Stimulated activated CD8-positive, alpha-beta memory T cell treated with anti-CD3 and anti-CD28 coated beads, Interleukin-15, amount 100 ng/mL, for 4 hours (primary cell): ENCODE results near the gene B4GALT3.
A peak's percentile ranks its signal among the peaks of the same experiment; 100 is the strongest.

Source experiments
- DNase-seq, 2 donors: peaks; one replicate each; pipeline ENCODE4 v3.0.0-alpha.2; 2020; ENCODE audit warnings: low read depth in 2 of 2

The B4GALT3 gene

DNA sequence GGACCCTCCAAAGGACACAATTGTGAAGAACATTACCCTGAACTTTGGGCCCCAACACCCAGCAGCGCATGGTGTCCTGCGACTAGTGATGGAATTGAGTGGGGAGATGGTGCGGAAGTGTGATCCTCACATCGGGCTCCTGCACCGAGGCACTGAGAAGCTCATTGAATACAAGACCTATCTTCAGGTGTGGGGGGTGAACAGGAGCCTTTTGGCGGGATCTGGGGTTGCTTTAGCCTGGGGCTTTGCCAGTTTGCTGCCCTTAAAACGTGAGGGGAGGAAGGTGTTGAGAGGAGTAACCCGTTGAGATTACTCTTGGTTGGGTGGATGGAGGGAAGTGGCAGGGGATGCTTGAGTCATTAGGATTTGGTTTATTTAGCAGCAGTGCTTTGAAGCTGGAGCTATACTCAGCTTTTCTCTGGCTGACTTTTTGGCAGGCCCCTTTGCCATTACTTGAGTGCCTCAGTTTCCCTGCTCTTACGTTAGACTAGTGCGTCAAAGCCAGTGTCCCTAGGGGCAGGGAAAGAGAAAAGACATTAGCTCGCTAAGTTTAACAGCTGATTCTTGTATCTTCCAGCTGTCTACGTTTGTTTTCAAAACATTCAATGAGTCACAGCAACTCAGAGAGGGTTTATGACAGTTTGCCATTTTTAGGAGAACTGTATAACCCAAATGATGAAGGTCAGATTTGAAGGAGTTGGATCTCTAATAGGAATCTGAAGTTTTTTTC lies 29.3 kb upstream of the B4GALT3 start:
- DNase-seq = no peak

DNA sequence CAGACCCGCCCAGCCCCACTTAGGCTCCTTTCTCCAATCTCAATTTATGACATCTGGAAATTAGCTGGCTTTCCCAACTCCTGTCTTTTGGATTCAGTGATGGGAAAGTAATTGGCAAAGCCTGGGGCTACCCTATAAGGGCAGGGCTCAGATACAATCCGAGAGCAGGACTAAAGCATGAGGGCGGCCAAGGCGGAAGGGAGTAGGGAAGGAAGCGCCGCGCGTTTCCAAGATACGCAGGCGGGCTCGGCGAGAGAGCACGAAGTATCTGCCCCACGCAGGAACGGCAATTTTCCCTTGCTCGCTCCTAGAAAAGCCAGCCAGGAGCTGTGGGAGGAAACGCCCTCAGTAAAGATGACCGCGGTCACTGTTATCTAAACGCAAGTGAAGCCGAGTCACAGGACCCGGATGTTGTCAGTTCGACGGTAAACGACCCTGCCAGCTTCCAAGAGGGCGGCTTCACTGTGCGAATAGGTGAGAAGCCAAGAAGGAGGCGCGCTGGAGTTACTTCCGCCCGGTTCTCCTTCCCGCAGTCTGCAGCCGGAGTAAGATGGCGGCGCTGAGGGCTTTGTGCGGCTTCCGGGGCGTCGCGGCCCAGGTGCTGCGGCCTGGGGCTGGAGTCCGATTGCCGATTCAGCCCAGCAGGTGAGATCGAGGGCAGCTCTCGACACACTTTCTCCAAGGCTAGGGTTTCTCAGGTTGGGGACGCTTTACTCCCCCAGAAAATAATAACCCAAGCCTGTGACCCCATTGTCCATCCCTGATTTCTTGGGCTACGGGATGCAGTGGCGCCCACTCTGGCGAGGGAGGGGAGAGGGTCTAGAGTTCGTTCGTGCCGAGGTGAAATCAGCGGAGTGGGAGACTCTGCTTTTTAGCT lies 24.8 kb upstream of the B4GALT3 start, which contains the start of gene NDUFS2:
Gene NDUFS2 (plus strand): TSS at position 532 of the 877 bp plus-strand sequence. CDS start 19 bp downstream, at position 551.
- peak; percentile 89 to 95 for DNase-seq

DNA sequence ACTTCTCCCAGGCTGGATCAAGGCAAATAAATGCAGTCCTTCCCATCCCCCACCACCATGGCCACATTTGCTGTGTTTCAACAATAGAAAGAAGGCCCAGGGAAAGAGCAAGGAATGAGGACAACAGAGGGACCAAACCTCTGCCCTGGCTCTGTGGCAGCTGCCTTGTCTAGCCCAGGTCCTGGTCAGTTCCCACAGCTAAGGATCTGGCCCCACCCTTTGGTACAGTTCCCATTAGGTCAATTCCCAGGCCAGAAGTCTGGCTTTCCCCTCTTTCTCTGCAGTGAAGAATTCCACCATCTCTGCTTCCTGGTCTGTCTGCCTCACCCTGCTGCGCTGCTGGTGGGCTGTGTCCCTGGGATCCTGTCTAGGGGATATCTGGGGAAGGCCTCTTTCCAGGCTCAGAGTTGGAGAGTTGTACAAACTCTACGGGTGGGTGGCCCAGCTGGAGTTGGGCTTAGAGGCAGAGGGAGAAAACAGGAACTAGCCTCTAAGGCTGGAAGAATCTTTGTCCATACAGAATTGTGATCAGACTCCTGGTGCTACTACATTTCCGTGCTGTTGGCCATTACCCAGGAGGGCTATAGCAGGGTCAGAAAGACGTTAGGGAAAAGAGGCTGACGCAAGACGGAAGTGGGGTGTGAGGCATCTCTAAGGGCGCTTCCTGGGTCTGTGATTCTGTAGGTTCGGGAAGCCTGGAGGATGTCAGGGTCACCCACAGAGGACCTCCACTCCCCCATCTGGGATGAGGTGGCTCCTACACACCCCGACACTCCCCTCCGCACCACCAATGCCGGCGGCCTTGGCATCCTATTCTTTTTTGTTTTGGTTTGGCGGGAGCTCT lies 23.9 kb upstream of the B4GALT3 start:
- no peak for DNase-seq

DNA sequence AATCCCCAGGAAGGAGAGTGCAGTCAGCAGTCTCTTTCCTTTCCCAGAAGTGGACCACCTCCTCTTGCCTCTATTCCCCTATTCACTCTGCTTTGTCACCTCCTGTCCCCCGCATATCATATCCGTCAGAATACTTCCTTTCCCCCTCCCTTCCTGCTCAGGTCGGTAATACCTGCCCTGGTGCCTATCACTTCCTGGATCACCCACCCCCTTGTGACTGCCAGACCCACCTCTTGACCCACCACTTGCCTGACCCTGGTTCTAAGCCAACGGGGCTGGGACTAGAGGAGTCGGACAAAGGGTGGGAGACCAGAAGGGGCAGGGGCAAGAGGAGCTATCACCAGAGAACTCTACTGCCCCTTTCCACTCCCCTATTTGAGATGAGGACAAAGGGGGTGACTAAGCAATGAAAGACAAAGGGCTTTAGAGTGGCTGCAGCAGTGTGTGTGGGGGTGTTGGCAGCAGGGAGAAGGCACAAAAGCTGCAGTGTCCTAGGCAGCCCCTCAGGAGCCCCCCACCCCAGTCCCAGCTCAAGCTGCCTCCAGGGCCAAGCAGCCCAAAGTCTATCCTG lies 23.2 kb upstream of the B4GALT3 start:
- no peak for DNase-seq

DNA sequence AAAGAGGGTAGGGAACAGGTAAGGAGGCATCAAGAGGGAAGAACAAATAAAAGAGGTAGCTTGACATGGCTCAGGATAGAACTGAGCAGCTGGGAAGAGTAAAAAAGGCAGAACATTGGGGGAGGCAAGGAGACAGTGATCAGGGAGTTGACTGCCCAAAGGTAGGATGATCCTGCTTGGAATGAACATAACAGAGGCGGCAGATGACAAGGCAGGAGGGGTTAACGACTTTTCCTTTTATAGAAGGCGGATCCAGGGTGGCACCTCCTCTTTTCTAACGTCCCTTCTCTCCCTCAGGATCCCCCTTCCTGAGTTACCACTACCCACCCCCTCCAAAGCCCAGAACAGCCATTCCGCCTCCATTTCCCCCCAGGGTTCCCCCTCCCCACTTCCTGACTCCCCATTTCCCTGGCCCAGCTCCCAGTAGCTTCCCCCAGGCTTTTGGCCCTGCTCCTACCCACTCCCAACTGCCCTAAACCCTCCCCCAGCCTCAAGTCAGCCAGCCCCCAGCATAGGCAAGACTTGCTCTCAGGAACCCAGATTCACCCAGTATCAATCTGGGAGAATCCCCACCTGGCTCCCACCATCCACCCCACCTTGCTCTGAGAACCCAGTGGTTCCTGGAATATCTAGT lies 22.3 kb upstream of the B4GALT3 start:
- no peak for DNase-seq

DNA sequence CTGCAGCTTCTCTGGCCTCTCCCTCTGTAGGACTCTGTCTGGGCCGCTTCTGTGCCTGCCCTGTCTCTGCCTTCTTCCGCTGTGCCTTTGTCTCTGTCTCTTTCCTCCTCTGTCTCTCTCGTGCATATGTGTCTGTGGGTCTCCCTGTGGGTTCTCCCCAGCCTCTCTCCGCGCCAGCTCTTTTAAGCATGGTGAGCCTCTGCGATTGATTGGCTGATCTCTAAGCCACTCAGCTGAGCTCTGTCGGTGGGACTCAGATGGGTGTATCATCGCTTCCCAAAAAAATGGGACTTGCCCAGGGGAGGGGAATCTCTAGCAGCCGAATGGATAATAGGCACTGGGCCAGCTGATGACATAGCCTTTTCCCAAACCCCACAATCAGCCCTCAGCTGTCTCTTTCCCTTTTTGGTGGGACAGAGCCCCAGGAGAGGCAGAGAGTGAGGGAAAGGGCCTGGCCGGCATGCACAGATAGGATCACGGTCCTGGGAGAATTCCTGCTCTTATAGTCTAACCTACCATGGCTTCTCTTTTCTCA lies 21.7 kb upstream of the B4GALT3 start, which contains the start of gene ADAMTS4:
Gene ADAMTS4 (minus strand): TSS at position 158 of the 535 bp plus-strand sequence. CDS start 427 bp downstream, outside the sequence.
- DNase-seq = no peak

DNA sequence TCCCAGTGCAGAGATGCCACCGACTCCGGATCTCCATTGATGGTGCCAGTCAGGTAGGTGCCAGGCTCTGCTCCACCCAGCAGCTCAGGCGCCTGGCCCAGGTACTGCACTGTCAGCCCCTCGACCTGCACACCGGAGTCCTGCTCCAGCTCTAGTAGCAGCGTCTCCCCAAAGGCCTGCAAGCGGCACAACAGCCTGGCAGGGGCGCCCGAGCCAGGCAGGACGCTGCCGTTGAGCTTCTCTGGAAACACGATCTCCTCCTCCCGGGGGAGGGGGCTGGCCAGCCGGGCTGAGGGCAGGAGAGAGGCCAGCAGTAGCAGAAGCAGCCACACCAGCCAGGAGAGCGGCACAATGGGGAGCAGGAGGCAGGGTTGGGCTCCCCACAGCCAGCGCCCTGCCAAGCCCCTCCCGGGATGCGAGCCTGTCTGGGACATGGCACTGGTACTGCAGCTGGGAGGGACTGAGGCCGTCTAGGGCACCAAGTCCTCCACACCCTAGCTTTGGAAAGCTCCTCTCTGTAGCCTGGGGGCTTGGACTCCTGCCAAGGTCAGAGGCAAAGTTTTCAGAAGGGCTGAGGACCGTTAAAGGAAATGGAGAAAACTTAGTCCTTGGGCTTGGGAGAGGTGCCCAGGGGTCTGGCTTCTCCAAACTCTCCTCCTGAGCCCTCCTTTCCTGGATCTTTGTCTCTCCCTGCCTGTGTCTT lies 21.0 kb upstream of the B4GALT3 start:
- DNase-seq = no peak

DNA sequence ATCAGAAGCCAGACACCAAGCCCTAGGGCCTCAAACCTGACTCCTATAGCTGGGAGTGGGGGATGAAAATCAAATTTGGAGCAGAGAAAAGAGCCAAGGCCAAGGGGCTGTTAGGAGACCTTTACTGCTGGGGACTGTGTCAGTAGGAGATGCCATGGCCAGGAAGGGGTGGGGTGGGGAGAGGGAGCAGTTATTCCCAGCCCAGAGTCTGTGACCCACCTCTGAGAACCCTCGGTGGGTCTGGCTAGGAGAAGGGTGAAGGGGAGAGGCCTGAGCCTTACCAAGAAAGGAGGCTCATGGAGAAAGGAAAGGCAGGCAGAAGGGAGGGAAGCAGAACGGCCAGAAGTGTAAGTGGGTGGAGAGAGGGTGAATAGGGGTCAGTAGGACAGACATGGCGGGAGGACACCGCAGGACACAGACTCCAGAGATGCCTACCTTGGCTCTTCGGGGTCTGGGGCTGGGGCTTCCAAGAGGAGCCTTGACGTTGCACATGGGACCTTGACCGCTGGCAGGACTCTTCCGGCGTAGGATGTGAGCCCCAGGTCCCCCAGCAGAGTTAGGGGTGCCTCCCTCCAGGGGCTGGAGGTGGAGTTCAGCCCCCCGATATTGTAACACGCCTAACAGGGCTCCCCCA lies 20.4 kb upstream of the B4GALT3 start:
- no peak for DNase-seq

DNA sequence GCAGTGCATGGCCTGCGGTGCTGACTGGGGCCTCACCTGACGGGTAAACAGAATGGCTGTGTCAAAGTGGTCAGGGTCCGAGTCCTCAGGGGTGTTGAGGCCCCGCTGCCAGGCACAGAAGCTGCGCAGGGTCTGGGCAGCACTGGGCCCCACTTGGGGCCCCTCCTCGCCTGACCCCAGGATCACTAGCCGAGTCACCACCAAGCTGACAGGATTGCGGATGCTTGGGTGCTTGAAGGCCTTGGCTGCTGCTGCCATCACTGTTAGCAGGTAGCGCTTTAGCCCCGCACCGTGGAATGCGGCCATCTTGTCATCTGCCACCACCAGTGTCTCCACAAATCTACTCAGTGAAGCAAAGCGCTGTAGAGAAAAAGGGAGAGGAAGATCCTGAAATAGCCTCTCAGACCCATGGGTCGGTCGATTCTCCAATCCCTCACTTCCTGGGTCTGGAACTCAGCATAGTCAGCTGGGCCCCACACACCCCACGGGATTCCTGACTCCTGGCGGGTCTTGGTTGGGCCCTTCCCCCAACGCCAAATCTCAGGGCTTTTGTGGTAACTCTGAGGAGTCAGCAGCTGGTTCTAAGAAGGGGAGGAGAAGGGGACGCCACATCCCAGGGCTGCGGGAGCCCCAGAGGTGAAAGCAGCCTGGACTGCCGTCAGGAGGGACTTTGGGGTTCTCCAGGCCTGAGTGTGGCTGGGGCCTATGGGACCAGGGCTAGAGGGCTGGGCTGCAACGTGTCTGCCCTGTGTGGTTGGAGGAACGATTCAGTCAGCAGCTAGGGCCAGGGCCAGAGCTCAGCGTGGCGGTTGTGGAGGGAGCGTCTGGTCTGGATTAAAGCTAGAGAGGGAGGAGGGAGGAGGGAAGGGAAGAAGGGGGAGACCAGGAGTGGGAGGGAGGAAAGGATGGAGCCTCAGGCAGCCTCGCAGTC lies 19.5 kb upstream of the B4GALT3 start:
- no peak for DNase-seq

DNA sequence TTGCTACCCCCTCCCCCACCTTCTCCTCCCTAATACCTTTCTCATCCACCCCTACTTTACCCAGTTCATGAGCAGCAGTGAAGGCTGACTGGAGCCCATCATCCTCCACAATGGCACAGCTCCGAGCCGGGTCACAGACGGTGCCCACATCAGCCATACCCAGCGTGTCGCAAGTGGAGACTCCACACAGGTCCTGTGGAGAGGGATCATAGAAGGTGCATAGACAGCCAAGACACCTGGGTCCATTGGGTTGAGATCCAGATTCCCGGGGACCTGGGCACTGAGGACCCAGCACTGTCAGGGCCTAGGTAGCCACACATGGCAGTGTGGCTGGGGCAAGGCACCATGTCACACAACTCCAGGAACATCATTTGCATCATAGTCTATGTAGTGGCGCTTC lies 18.8 kb upstream of the B4GALT3 start:
- no peak for DNase-seq

DNA sequence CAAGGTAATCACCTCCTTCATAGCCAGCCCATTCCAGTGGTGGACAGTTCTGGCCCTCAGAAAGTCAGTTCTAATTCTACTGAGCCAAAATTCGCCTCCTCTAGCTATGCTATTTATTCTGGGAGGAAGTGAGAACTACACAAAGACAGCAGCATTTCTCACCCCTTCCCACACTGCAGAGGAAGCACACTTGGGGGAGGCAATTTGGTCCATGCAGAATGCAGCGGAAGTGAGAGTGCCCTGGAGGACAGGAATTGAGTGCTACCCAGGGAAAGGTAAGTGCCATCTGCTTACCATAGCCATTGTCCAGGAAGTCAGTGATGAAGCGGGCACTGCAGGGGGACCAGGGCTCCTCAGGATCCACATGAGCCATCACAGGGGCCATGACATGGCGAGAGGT lies 17.9 kb upstream of the B4GALT3 start:
- DNase-seq = no peak

DNA sequence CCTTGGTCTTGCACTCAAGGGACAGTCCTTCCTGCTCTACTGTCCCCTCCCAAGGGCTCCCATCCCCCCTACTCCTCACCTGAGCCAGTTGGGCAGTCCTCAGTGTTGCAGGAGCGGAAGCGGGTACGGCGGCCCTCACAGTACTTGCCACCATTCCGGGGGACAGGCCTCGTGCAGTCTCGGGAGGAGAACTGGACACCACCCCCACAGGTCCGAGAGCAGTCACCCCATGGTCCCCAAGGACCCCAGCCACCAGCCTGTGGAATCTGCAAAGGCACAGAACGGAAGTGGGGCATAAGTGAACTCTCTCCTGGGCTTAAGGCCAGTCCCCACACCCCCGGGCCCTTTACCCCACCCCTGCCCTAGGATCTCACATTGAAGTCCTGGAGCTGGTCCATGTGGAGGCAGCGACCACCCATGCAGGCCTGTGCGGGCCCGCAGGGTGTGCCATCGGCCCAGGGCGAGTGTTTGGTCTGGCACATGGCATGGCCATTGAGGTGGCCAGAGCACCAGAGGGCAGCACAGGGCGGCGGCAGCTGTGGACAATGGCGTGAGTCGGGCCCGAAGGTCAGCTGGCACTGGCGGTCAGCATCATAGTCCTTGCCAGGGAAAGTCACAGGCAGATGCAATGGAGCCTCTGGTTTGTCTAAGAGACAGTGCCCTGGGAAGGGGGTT lies 16.4 kb upstream of the B4GALT3 start:
- no peak for DNase-seq

DNA sequence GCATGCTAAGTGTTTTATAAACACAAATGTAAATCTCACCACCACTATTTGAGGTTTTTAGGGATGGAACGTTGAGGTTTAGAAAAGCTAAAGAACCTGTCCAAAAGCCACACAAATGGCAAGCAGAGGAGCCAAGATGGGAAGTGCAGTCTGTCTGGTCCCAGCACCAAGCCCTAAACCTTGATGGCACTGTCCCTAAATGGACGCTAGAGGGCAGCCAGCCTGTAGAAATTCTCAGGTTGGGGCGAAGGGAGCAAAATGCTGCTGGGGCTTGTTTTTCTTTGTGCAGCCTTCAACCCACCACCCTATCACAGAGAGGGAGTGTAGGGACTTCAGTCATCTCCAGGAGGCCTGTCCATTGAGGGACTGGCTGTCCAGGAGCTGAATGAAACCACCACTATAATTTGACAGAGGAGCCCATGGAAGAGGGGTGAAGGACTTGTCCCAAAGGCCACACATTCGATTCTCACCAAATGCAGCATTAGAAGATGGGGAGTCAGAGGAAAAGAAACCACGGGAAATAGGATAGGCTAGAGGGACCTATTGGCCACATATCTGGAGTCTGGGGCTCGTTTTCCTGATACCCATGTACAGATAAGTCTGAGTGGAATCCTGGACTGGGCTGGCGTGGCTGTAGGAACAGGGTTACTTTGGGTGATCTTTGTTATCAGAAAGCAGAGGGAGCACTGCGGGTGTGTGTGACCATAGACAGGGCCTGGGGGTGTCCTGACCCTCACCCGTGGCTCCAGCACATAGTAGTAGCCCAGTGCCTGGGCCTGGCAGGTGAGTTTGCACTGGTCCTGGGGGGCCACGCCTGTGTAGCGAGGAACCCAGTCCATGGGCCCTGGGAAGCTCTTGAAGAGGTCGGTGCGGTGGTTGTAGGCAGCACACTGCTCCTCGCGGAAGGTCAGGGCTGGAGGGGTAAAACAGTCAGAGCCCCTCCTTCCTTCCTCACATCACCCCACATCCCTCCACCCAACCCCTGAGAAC lies 15.5 kb upstream of the B4GALT3 start:
- peak in 1 of 2 donors; percentile 41 for DNase-seq

DNA sequence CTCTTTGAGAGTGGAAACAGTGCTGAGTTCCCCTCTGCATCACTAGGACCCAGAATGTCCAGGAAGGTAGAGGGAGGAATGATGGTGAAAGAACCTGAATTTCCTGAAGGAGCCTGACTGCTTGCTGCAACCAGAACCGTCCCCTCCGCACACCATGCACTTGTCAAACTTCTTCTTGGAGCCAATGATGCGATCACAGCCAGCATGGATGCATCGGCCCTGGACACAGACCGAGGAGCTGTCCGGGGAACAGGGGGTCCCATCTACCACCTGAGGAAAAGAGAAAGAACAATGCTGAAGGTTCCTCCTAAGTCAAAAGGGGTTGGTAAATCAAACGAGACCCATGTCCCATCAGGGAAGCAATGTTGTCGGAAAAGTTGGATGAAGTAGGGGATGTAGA lies 14.7 kb upstream of the B4GALT3 start:
- DNase-seq = no peak

DNA sequence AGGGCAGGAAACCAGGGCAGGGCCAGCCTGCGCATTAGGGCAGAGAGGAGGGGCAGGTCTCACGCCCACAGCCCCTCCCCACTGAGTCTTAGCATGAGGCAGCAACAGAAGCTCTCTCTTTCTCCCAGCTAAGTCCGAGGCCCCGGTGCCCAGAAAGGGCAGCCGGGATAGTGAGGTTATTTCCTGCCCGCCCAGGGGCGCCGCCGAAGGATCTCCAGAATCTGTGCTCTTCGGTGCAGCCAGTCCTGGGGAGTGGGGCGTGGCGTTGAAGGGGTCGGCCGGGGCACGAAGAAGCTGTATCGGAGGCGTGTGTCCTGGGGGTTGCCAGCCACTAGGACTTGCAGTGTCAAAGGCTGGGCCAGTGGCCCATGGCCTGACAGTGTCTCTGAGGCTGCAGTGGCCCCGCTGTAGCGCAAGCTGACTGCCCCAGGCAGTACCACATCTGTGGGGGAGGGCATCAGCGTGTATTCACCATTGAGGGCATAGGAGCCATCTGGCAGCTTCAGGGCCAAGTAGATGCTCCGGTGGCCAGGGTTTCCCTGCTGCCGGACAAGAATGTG lies 13.7 kb upstream of the B4GALT3 start:
- no peak for DNase-seq

DNA sequence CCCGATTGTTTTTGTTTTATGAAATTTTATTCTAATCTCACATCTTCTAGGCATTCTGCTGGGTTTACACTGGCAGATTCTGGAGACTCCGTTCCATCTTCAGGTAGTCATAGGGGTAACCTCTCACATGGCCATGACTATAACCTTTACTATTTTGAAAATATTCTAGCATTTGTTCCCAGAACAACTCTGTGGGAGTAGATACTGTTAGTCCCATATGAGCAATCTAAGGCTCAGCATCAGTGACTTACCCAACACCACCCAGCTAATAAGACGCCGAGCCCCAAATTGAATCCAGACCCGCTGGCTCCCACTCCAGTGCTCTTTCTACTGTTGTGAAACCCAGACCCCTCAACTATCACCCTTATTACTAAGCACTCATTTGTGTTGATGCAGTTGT lies 11.7 kb upstream of the B4GALT3 start:
- DNase-seq = no peak
